HG03432 (cell line): ENCODE measurements around the gene NDUFAF2.
A peak's percentile ranks its signal among the peaks of the same experiment; 100 is the strongest.

Source experiments
- ATAC-seq: cut with Tn5 transposase; IDR thresholded peaks from one replicate; pipeline ENCODE4 v1.9.1; 2021; ENCODE audit warnings: mild to moderate bottlenecking, moderate library complexity; ENCODE audit not compliant: unreplicated experiment

NDUFAF2 gene

DNA sequence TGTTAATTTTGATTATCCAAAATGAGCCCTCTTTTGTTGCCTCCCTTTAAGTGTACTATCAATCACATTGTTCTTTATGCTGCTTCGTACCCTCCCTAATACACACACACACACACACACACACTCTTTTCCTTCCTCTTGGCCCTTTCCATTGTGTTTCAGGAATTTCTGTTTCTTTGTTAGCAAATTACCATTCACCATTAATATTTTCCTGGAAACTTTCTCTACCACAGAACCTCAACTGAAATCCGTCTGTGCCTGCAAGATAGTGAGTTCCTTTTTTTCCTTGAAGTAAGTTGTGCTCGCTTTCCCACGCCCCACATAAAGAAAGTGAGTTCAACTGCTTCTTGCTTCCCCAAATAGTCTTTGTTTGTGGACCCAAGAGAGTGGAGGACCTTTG is 155.4 kb downstream of the NDUFAF2 start:
- no peak for ATAC-seq

DNA sequence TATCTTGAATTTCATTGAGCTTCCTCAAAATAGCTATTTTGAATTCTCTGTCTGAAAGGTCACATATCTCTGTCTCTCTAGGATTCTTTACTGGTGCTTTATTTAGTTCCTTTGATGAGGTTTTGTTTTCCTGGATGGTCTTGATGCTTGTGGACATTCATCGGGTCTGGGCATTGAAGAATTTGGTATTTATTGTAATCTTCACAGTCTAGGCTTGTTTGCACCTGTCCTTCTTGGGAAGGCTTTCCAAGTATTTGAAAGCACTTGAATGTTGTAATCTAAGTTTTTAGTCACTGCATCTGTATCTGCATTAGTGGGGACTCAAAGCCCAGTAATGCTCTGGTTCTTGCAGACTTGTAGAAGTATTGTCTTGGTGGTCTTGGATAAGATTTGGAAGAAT is 169.4 kb downstream of the NDUFAF2 start:
- no peak for ATAC-seq

DNA sequence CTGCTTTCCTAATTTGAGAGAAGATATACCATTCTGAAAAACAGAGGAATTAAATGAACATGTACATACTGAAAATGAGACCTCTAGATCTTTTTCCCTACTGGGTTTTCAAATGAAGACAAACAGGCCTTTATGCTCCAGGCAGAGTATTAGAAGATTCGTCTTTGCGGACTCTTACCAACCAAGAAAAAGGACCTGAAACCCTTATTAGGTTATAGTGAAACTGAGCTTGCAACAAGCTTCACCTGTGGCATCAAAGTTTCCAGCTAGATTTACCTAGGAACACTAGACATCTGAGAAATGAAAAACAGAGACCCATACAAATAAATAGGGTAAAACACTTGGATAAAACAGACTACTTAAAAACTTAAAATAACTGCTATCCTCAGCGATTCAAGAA is 171.0 kb downstream of the NDUFAF2 start:
- no peak for ATAC-seq

DNA sequence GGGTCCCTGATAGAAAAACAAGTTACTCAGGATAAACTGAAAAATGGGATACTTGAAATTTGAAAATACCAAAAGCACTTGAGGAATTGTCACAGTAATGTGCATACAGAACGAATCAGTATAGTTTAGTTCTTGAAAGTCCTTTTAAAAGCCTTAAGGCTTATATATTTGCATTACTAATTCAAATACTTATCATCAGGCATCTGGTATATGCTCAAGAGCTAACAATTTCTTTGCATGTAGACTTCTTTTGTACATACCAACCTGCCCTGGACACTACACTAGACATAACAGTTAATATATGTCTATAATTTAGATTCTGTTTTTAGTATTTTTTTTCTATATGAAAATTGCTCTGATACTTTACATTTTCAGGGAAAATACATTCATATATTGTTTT is 174.1 kb downstream of the NDUFAF2 start:
- ATAC-seq: no peak

DNA sequence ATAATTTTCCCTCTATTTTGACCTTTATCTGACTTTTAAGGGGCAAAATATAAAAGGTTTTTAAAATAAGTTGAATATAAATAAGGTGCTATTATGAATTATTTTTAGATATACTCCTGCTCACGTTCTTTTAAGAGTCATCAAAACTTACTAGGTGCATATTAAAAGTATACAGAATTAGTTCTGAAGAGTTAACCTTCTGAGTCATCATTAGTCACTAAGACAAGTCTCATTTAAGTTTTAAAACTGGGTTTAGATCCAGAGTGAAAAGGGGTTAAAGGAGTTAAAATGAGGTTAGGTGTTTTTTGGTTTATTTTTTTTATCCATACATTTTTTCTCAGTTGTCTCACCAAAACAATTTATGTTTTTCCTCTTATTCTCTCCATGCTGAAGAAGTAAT is 175.5 kb downstream of the NDUFAF2 start:
- no peak for ATAC-seq

DNA sequence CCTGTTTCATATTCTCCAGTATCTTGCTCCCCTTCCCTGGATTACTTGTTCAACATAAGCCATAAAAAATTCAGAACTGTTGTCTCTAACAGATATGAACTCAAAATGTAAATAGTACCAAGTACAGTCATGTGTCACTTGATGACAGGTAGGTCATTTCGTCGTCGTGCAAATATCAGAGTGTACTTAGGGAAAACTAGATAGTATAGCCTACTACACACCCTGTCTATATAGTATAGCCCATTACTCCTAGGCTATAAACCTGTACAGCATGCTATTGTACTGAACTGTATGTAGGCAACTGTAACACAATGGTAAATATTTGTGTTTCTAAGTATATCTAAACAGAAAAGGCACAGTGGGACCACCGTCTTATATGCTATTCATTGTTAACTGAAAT is 178.1 kb downstream of the NDUFAF2 start:
- no peak for ATAC-seq

DNA sequence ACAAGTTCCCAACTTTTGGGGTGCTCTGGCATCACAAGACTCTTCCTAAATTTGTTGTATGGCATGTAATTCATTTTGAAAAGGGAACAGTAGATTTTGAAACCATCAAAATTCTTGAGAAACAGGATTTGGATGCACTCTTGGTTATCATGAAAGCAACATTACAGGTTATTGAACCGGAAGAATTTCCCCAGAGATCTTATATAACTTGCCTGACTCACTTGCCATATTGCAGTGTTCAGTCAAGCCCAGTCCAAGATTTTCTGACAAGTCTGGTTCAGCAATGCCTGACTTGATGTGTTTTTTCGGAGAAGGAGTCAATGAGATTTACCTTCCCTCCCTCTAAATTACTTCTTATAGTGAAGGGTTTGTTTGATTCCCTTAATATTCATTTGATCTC is 185.3 kb downstream of the NDUFAF2 start:
- ATAC-seq: no peak

DNA sequence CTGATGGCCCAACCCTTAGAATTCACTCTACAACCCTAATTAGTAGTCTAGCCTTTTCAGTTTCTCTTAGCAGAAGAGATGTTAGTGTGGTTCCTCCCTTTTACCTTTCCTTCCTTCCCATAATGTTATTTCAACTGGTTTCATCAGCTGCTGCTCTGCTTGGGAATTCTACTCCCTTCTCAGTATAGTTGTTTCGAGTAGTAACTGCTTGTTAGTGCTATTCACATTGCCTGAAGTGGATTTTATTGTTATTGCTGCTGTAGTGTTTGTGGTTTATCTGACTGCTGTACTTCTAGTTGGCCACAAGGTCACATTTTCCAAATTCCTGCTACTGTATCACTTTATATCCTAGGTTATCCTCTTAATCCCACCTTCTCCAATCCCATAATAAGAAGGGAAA is 187.6 kb downstream of the NDUFAF2 start:
- ATAC-seq: no peak

DNA sequence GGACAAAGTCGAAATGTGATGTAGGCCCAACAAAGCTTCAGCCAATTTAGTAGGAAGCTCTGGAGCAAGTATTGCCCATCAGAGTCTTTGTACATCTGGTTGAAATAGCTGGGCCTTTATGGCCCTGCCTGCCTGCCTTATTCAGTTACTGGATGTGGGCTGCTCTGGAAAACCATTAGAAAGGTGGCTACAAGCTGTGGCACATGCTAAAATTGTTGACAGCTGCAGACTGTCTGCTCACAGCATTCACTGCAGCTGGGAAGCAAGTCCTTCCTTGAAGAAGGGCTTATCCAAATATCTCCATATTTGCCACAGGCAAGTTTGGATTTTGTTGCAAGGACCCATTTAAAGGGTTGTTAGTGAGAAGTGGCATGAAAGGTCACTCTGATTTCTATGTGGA is 192.8 kb downstream of the NDUFAF2 start:
- ATAC-seq: no peak

DNA sequence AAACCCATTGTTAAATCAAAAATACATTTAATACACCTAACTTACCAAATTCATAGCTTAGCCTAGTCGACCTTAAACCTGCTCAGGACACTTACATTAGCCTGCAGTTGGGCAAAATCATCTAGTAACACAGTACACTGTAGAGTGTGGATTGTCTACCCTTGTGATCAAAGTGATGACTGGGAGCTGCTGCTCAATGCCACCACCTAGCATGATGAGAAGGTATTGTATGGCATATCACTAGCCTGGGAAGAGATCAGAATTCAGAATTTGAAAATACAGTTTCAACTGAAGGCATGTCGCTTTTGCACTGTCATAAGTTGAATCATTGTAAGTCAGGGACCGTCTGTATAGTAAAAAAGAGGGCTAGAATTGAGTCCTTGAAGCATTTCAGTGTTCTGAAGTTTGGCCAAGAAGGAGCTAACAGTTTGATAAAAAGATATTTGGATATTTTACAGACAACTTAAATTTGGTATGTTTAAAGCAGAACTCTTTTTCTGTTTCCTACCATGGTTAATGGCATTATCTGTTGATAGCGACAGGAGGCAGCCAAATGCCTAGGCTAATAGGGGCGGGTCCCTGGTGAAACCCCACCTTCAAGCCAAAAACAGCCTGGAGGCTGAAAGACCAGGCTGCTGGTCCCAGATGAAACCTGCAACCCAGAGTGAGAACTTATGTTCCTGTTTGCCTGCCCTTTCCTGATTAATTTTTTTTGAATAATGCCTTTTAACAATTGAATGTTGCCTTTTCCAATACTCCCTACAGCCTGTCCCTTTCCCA is 194.3 kb downstream of the NDUFAF2 start:
- no peak for ATAC-seq

DNA sequence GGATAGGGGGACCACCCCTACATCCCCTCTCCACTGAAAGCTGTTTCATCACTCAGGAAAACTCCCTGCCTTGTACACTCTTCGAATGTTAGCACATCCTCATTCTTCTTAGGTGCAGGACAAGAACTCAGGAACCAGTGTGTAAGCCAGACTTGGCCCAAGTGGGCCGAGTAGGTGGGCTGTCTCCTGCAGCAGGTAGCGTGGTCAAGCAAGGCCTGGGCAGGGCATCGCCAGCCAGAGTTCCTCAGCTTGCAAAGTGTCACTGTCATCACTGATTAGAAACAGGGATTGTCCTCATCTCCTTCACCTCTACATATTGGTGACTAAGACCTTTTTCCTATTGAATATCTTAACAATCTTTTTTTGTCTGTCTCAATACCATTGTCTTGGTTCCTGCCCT is 194.9 kb downstream of the NDUFAF2 start:
- ATAC-seq: no peak

DNA sequence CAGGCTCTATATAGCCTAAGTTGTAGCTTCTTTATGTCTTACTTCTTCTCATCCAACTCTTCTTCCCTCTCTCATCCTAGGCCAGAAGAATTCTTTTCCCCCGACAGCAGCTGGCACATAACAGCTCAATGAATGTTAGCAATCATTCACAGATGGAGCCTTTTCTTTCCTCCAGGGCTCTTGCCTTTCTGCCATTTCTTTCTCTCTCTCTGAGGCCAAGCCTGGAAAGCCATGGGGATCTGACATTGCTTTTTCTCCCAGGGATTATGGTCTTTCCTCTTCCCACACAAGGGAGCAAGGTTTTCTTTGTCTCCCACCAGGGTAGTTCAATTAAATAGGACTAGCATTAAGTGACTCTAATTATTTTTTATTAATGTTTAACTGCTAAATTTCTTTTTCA is 196.8 kb downstream of the NDUFAF2 start:
- ATAC-seq: no peak

DNA sequence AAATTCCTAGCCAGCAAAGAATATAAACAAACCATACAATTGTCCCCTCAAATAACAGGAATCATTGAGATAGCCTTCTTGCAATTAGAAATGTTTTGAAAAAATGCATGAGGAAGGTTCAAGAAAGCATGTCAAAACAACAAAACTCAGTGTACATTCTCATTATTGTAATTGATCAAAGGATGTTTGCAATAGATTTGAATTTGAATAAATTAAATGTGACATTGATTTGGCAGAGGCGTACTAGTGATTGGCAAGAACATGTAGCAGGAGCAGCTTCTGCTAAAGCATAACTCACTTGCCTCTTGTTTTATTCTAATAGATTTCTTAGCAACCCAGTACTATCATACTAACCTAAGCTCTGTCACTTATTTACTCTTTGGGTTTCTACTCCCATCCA is 197.4 kb downstream of the NDUFAF2 start:
- ATAC-seq: no peak

DNA sequence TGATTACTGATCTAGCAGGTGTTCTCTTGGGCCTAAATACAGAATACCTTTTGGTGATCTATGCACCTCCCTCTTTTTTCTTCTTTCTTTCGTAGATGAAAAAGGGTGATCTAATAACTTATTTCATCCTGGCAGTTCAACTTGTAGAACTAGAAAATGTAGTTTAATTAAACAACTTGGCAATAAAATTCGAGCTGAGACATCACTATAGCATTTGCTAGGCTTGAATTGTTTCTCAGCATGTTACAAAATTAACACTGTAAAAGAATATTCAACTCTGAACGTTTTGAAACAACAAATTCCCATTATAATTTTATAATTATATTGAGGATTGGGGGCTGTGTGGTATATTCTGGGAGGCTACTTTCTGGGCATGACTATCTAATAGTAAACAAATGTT is 197.8 kb downstream of the NDUFAF2 start:
- no peak for ATAC-seq

DNA sequence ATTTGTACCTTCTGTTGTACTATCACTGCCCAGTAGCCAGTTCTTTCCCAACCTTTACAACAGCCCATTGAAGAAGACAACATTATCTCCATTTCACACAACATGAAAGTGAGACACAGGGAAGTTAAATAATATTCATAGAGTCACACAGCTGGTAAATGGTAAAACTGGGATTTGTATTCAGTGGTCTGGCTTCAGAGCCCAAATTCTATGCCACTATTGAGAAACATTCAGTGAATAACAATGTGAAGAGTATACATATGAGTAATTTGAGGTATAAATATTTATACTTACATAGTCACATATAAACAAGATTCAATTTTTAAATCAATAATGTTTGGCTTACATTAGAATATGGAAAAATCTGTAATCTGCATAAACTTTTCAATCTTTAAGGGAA is 203.5 kb downstream of the NDUFAF2 start:
- no peak for ATAC-seq

DNA sequence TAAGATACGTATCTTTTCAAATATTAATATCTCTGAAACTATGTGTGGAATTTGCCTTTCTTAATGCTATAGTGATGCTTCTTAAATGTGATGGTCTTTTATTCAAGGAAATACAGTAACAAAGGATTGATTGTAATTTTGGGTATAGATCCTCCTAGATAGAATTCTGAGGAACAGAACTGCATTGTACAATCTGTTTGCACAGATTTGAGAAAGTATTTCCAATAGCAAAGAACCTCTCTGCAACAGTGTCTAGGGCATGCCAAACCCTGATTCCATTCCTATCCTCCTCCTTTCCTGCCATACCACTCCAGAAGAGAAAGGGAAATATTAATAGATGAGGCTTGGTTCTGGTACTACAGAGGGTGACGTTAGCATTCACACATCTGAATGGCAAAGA is 206.9 kb downstream of the NDUFAF2 start:
- no peak for ATAC-seq

DNA sequence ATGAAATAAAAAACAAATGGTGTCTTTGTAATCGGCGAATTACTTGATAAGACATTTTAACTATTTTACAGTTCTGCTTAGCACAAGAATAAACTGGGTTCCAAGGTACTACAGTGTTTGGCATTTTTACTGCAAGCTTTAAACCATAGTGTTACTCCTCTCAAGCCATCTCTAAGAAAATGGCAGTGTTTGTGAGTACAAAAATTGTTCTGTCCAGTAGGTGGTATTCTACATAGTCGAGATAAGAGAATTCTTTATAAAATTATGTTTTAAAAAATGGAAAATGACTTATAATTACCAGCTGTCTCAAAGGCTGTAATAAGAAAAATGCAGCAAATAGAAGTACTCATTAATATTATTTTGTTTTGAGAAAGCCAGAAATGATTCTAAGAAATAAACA is 214.1 kb downstream of the NDUFAF2 start:
- ATAC-seq: no peak

DNA sequence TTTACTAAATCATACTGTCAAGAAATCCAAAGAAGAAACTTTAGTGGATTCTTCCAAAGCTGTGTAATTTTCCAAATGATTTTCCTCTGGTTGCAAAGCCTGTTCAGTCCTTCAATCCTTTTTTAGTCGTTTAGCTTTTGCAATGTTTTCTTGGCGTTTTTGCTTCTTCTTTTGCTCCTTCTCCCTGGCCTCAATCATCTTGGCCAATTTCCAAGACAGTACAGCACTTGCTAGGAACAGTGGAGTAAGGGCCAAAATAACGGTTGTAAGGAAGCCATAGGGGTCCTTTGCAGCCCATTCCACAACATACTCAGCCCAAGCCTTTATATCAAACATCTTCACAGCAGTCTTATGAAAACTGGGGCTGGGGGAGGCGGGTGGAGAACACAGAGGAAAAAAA is 214.8 kb downstream of the NDUFAF2 start:
- ATAC-seq: no peak

DNA sequence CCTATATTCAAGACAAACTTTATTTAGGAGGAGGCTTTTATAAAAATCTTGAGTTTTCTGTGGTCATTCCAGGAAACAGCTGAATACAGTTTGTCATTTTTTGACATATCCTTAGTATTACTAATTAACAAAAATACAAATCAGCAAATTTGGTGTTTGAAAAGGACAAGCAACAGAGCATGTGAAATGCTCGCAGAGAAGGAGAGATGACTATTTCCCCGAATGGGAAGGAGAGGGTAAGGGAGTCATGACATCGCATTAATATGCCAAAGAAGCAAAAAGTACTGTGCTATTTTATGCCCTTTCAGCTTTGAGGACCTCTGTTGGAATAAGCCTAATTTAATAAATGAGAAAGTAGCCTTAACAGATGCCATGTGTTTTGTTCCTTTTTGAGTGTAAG is 215.5 kb downstream of the NDUFAF2 start:
- no peak for ATAC-seq

DNA sequence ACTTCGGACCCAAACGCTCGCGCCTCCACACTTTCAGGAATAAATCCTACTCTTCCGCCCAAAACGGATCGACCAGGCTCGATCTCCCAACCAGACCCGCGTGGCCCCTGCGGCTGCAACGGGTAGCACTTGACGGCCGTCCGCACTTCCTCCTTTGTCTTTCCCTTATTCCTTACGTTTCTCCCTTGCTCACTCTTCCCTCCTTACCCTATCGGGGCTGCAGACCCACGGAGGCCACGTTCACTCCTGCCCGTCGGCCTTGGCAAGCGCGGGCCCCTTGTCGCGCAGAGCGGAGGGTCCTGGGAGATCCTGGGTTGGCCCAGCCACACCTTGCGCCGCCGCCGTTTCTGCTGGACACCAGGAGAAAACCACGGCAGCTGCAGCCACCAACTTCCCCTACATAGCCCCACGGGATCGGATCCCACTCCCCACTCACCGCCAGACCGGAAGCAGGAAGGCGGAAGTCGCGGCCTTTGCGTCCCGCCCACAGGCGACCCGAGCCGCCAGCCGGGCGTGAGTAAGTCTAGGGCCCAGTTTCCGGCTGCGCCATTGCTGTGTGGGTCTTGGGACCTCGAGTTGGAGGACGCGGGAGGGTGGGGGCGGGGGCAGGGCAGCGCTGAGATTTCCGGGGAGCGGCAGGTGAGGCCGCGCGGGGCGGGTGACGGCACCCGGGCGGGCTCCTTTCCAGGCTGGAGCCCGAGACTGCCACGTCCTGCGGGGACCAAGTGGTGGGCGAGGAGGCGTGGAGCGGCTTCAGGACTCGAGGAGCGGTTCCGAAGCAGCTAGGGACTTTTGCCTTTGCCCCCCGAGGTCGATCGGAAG is 217.2 kb downstream of the NDUFAF2 start, which contains the start of gene SMIM15:
TSS of gene SMIM15 (minus strand) at position 459 of the 822 bp plus-strand sequence. CDS start 2,297 bp downstream, outside the sequence.
- peak; percentile 99 for ATAC-seq

DNA sequence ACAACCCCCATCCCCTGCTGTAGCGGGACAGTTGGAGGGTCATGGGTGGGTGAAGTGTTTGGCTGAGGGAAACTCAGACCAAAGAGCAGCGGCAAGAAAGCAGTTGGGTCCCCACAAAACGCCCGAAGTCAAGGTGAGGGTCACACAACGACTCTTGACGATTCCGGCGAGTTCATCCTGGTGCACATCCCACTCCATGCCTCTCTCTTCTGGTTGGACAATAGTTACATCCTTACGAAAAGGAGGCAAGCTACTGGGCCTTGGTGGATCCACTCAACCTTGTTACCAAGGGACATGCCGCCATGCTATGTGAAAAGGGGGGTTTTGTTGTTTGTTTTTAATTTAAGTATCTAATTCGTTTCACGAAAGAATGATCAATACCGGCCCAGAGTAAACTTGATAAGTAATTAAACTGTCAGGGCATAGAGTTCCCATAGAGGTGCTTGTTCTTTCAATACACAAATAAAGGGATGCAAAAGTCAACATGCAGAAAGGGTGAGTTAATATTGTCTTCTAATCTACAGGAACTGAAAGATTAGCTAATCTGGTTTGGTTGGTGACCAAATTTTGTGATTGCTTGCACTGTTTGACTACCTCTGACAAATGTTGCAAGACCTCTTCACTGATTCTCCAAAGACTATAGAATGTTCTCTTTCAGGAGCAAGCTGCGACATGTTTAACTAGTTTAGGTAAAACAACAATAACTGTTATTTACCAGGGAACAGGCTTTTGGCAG is 218.0 kb downstream of the NDUFAF2 start:
- ATAC-seq: no peak

DNA sequence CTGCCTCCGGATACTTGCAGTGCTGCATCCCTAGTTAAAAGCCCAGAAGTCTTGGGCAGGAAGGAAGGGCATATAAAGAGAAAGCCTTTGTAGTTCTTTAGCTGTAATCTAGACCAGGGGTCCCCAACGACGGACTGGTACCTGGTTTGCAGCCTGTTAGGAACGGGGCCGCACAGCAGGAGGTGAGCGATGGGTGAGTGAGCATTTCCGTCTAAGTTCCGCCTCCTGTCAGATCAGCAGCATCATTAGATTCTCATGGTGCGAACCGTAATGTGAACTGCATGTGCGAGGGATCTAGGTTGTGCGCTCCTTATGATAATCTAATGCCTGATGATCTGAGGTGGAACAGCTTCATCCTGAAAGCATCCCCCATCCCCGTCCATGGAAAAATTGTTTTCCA is 218.9 kb downstream of the NDUFAF2 start:
- ATAC-seq: no peak
